IgD-negative memory B cell (primary cell): ENCODE measurements around the gene GPHN. TPM values are rescaled to one million over a fixed set of nuclear protein-coding genes. Genes with fewer than 3 reads are reported as not detected.
A peak's percentile ranks its signal among the peaks of the same experiment; 100 is the strongest.
"Not testable (repeated sequence)": the region's sequence is repeated elsewhere in the genome, so short reads cannot be mapped to it uniquely, and the experiment has no call there.

ENCODE experiments used
- H3K27ac Mint-ChIP-seq, 3 donors: one replicate each; pipeline ENCODE4 v1.8.0; 2020 to 2022; ENCODE audit warnings: mild to moderate bottlenecking in 3 of 3, mixed read lengths in 3 of 3, moderate library complexity in 1 of 3
- H3K27me3 Mint-ChIP-seq: one replicate; pipeline ENCODE4 v1.8.0; 2021; ENCODE audit warnings: mixed read lengths
- H3K36me3 Mint-ChIP-seq: one replicate; pipeline ENCODE4 v1.8.0; 2020; ENCODE audit warnings: mild to moderate bottlenecking, mixed read lengths
- H3K4me1 Mint-ChIP-seq, 3 donors: one replicate each; pipeline ENCODE4 v1.8.0; 2020 to 2022; ENCODE audit warnings: mixed read lengths in 3 of 3, mild to moderate bottlenecking in 1 of 3
- H3K4me3 Mint-ChIP-seq, 4 donors: one replicate each; pipeline ENCODE4 v1.8.0; 2020 to 2022; ENCODE audit warnings: mild to moderate bottlenecking in 4 of 4, mixed read lengths in 4 of 4, moderate library complexity in 3 of 4
- H3K9me3 Mint-ChIP-seq, 3 donors: one replicate each; pipeline ENCODE4 v1.8.0; 2020 to 2021; ENCODE audit warnings: mixed read lengths in 3 of 3, mild to moderate bottlenecking in 1 of 3
- polyA plus RNA-seq: library from polyadenylated mRNA; unstranded; fragments of 300-500 nt; fragmentation: Illumina TruSeq; gene quantifications from one replicate; pipeline ENCODE4 v1.2.3, GENCODE V29; 2021

The GPHN gene
- polyA plus RNA-seq, 1 donor from 2014 or later = 5.9 TPM

GRCh38 chr14:67050896-67051295, 542.9 kb downstream of the GPHN start:
- Mint-ChIP-seq H3K27ac (peak overlapping the region in 1 of 3 donors; percentile 58), H3K27me3 (no peaks in the 10 kb centered on the region), H3K4me1 (peaks cover 0 to 6% (median 3%) of the 10 kb centered on the region in 3 donors), H3K36me3 (peaks cover 5% of the 10 kb centered on the region), H3K9me3 (peaks cover 4 to 29% (median 10%) of the 10 kb centered on the region in 3 donors), H3K4me3 (peak overlapping the region in 1 of 4 donors; percentile 0)

- peaks cover 2 to 26% (median 12%) of the 10 kb centered on the region in 3 donors for H3K9me3 Mint-ChIP-seq
- peaks cover 0 to 6% (median 5%) of the 10 kb centered on the region in 3 donors for H3K4me1 Mint-ChIP-seq
- no peaks in the 10 kb centered on the region for H3K27me3 Mint-ChIP-seq
- H3K36me3 Mint-ChIP-seq = peaks cover 7% of the 10 kb centered on the region
- H3K27ac Mint-ChIP-seq = no peak overlapping the region
- H3K4me3 Mint-ChIP-seq = no peak overlapping the region
Measured at GRCh38 chr14:67056684-67057083, 548.7 kb downstream of the GPHN start.

- peaks cover 14% of the 10 kb centered on the region for H3K36me3 Mint-ChIP-seq
- peaks cover 0 to 8% (median 2%) of the 10 kb centered on the region in 3 donors for H3K9me3 Mint-ChIP-seq
- no peaks in the 10 kb centered on the region for H3K27me3 Mint-ChIP-seq
- H3K4me3 Mint-ChIP-seq = no peak overlapping the region
- H3K4me1 Mint-ChIP-seq = peaks cover 0 to 5% (median 3%) of the 10 kb centered on the region in 3 donors
- no peak overlapping the region for H3K27ac Mint-ChIP-seq
Measured at GRCh38 chr14:67059596-67059995, 551.6 kb downstream of the GPHN start.

GRCh38 chr14:67060546-67060945, 552.6 kb downstream of the GPHN start:
- no peak overlapping the region for H3K27ac Mint-ChIP-seq
- H3K36me3 Mint-ChIP-seq = peaks cover 14% of the 10 kb centered on the region
- H3K4me3 Mint-ChIP-seq = no peak overlapping the region

DNA sequence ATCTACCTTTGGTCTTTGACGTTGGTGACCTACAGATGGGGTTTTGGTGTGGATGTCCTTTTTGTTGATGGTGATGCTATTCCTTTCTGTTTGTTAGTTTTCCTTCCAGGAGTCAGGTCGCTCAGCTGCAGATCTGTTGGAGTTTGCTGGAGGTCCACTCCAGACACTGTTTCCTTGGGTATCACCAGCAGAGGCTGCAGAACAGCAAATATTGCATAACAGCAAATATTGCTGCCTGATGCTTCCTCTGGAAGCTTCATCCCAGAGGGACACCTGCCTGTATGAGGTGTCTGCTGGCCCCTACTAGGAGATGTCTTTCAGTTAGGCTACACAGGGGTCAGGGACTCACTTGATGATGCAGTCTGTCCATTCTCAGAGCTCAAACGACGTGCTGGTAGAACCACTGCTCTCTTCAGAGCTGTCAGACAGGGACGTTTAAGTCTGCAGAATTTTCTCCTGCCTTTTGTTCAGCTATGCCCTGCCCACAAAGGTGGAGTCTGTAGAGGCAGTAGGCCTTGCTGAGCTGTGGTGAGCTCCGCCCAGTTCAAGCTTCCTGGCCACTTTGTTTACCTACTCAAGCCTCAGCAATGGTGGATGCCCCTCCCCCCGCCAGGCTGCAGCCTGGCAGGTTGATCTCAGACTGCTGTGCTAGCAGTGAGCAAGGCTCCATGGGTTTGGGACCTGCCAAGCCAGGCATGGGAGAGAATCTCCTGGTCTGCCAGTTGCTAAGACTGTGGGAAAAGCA, 559.3 kb downstream of the GPHN start:
- Mint-ChIP-seq H3K4me3 (peak overlapping the region in 1 of 4 donors; percentile 27), H3K36me3 (peaks cover 16% of the 10 kb centered on the region)
- not testable (repeated sequence) for H3K4me1 Mint-ChIP-seq, H3K27ac Mint-ChIP-seq, H3K27me3 Mint-ChIP-seq, H3K9me3 Mint-ChIP-seq

More at GRCh38 chr14:67060546-67060945, 552.6 kb downstream of the GPHN start:
- peaks cover 0 to 3% (median 0%) of the 10 kb centered on the region in 3 donors for H3K4me1 Mint-ChIP-seq
- H3K27me3 Mint-ChIP-seq = no peaks in the 10 kb centered on the region
- peaks cover 0 to 8% (median 2%) of the 10 kb centered on the region in 3 donors for H3K9me3 Mint-ChIP-seq

DNA sequence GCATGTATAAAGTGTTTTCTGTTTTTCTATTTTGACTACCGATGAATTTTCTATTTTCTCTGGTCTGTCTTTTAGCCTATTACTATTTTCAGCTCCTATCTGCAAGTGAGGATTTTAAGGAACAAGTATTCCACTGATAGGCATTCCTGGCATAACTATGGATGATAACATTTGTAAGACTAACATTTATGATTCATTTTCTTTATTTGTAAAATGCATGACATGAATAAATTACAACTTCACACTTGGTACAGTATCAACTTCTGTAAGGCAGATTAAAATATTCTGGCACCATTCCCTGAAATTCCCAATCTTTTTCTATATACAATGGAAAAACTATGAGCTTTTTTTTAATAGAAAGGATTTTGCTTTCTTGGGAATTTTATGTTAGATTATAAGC, 560.3 kb downstream of the GPHN start:
- Mint-ChIP-seq H3K27me3 (no peaks in the 10 kb centered on the region), H3K36me3 (peaks cover 12% of the 10 kb centered on the region), H3K9me3 (peaks cover 2 to 10% (median 4%) of the 10 kb centered on the region in 3 donors), H3K4me1 (peaks cover 0 to 9% (median 6%) of the 10 kb centered on the region in 3 donors), H3K27ac (no peak overlapping the region), H3K4me3 (no peak overlapping the region)

GRCh38 chr14:67071506-67071905, 563.6 kb downstream of the GPHN start:
- Mint-ChIP-seq H3K9me3 (peaks cover 2 to 6% (median 4%) of the 10 kb centered on the region in 3 donors), H3K4me3 (no peak overlapping the region), H3K36me3 (peaks cover 7% of the 10 kb centered on the region), H3K27ac (no peak overlapping the region), H3K4me1 (peaks cover 0 to 7% (median 4%) of the 10 kb centered on the region in 3 donors), H3K27me3 (no peaks in the 10 kb centered on the region)

DNA sequence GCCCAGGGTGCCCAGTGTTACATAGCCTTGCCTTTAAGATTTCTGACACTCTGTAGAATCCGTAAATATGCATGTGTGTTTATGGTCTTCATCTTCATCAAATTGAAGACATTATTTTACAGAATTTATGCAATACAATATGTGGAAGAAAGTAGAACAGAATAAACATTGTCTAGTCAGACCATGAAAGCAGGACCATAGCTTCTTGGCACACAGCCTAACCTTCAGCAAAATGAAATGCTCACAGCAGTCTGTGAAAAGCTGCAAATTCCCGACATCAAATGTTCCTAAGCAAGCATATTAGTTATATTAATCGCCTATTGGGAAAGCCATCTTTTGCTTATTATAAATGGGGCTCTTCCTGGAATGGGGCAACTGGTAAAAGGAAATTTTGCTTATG, 570.0 kb downstream of the GPHN start:
- Mint-ChIP-seq H3K27ac (no peak overlapping the region), H3K4me1 (peaks cover 0 to 5% (median 3%) of the 10 kb centered on the region in 3 donors), H3K9me3 (peaks cover 0 to 9% (median 4%) of the 10 kb centered on the region in 3 donors), H3K36me3 (peaks cover 2% of the 10 kb centered on the region), H3K4me3 (no peak overlapping the region), H3K27me3 (no peaks in the 10 kb centered on the region)

GRCh38 chr14:67079846-67080245, 571.9 kb downstream of the GPHN start:
- no peak overlapping the region for H3K4me3 Mint-ChIP-seq
- no peaks in the 10 kb centered on the region for H3K27me3 Mint-ChIP-seq
- H3K4me1 Mint-ChIP-seq = peaks cover 0 to 5% (median 3%) of the 10 kb centered on the region in 3 donors
- H3K27ac Mint-ChIP-seq = no peak overlapping the region
- H3K9me3 Mint-ChIP-seq = peaks cover 0 to 11% (median 4%) of the 10 kb centered on the region in 3 donors
- peaks cover 9% of the 10 kb centered on the region for H3K36me3 Mint-ChIP-seq

- Mint-ChIP-seq H3K4me1 (no peaks in the 10 kb centered on the region), H3K27me3 (no peaks in the 10 kb centered on the region), H3K27ac (no peak overlapping the region), H3K36me3 (peaks cover 24% of the 10 kb centered on the region), H3K9me3 (peaks cover 18 to 23% (median 21%) of the 10 kb centered on the region in 3 donors), H3K4me3 (no peak overlapping the region)
Measured at GRCh38 chr14:67108230-67108629, 600.3 kb downstream of the GPHN start.

DNA sequence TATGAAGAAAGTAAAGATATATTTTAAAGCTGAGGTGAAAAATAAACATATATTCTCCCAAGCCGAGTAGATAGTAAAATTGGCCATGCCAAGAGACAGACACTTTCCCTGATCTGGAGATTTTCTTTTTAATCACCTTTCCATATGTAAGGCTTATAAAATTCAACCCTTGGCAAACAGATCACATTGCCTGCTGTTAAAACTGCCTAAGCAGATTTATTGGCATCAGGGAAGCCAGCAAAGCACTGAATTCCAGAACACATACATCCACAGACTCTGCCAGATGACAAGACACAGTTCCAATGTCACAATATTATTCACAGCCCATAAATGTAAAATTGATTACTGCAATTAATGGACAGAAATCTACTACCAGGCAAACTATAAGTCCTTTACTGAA, 603.1 kb downstream of the GPHN start:
- Mint-ChIP-seq H3K4me1 (no peaks in the 10 kb centered on the region), H3K27me3 (no peaks in the 10 kb centered on the region), H3K36me3 (peaks cover 14% of the 10 kb centered on the region), H3K9me3 (peaks cover 0 to 7% (median 4%) of the 10 kb centered on the region in 3 donors), H3K4me3 (no peak overlapping the region), H3K27ac (no peak overlapping the region)

GRCh38 chr14:67112344-67112743, 604.4 kb downstream of the GPHN start:
- H3K9me3 Mint-ChIP-seq = peaks cover 0 to 1% (median 0%) of the 10 kb centered on the region in 3 donors
- H3K4me1 Mint-ChIP-seq = no peaks in the 10 kb centered on the region
- no peak overlapping the region for H3K4me3 Mint-ChIP-seq
- peaks cover 8% of the 10 kb centered on the region for H3K36me3 Mint-ChIP-seq
- H3K27me3 Mint-ChIP-seq = no peaks in the 10 kb centered on the region
- H3K27ac Mint-ChIP-seq = no peak overlapping the region

DNA sequence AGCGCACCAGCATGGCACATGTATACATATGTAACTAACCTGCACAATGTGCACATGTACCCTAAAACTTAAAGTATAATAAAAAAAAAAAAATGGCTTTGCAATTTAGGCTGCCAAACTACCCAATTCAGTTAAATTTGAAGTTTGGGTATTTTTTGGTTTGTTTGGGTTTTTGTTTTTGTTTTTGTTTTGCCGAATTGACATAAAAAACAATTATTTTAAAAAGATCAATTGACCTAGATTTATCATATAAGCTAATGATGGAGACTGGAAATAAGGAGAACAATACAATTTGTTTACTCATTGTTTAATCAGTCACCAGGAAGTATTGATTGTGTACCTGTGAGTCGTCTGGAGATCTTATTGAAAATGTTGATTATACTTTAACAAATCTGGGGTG, 619.2 kb downstream of the GPHN start:
- Mint-ChIP-seq H3K9me3 (peaks cover 0 to 4% (median 4%) of the 10 kb centered on the region in 3 donors), H3K36me3 (peaks cover 22% of the 10 kb centered on the region), H3K27ac (no peak overlapping the region), H3K4me1 (no peaks in the 10 kb centered on the region), H3K4me3 (no peak overlapping the region), H3K27me3 (no peaks in the 10 kb centered on the region)

GRCh38 chr14:67129768-67130167, 621.8 kb downstream of the GPHN start:
- Mint-ChIP-seq H3K4me3 (no peak overlapping the region), H3K4me1 (peaks cover 0 to 6% (median 2%) of the 10 kb centered on the region in 3 donors), H3K9me3 (peaks cover 0 to 4% (median 4%) of the 10 kb centered on the region in 3 donors), H3K27ac (no peak overlapping the region), H3K36me3 (peaks cover 21% of the 10 kb centered on the region), H3K27me3 (no peaks in the 10 kb centered on the region)

DNA sequence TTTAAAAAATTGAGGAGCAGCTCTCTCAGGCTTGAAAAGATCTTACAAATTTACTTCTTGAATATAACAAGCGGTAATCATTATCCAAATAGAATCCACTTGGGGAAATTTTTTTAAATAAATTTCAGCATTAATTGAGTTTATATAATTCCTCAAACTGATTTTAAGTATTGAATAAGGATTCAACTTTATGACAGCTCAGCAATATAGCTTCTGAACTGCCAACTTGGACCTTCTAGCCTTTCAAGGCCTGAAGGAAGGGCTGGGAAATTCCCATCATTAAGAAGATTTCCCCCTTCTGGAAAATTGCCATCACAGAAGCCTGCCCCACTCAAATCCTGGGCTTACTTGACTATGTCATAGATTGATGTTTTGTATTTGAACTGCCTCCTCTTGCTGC, 623.7 kb downstream of the GPHN start:
- H3K36me3 Mint-ChIP-seq = peaks cover 18% of the 10 kb centered on the region
- peaks cover 0 to 2% (median 0%) of the 10 kb centered on the region in 3 donors for H3K9me3 Mint-ChIP-seq
- no peak overlapping the region for H3K4me3 Mint-ChIP-seq
- H3K27me3 Mint-ChIP-seq = no peaks in the 10 kb centered on the region
- H3K27ac Mint-ChIP-seq = no peak overlapping the region
- H3K4me1 Mint-ChIP-seq = peaks cover 2 to 6% (median 2%) of the 10 kb centered on the region in 3 donors

DNA sequence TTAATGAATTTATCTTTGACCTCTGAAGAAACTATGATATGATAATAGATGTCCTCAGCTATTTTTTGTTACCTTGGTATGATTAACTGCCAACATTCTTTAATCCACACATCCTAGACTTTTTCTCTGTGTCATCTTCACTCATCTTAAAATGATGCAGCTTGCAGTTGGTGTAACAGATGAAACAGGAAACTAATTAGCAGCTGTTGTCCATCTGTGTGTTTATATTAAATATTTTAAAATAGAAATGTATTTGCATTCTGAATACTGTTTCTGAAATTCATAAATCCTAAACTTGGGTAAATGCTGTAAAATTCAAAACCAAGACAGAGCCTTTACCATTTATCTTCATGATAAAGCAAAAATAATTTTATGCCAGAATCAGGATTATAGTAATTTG, 625.2 kb downstream of the GPHN start:
- Mint-ChIP-seq H3K9me3 (peaks cover 0 to 2% (median 0%) of the 10 kb centered on the region in 3 donors), H3K27me3 (no peaks in the 10 kb centered on the region), H3K36me3 (peaks cover 18% of the 10 kb centered on the region), H3K4me1 (peaks cover 2 to 6% (median 2%) of the 10 kb centered on the region in 3 donors), H3K27ac (no peak overlapping the region), H3K4me3 (no peak overlapping the region)
